ENCODE measurements around the gene SLK. TPM values are rescaled to one million over a fixed set of nuclear protein-coding genes. Genes with fewer than 3 reads are reported as not detected.

The SLK gene
- total and polyA plus RNA-seq, 2 donors (not counting 3 experiments of a cell fraction or from before 2014, with no cell fraction given) = 4.5 to 36.0 TPM

DNA sequence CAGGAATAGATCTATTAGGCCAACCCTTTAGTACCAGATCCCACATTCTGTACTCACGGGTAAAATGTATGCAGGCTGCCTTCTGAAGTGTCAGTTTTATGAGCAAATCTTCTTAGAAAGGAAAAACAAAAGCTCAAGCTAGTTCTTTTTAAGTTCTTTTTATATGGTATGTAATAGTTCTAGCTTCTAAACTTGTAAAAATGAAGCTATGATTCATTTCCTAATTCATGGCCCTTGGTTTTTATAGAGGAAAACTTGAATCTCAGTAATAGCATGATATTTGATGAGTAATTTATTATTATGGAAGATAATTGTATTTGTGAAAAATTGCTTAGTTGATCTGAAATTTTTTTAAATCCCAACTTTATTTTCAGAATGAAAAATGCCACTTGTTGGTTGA lies 54.3 kb downstream of the SLK start:
- H3K4me2 ChIP-seq (ENCODE audit: insufficient read depth, low read length) = peak overlapping the region; percentile 75
- POLR2A ChIA-PET = interaction anchor here (0.6 kb wide), 1 partner anchor 104 kb away, joined by 14 read pairs; no protein-coding TSS in a partner anchor
- H2AFZ ChIP-seq (ENCODE audit: low read depth, low read length) = no peak overlapping the region
- no TSS peak for BruUV-seq (replicated peaks)
- H3K79me2 ChIP-seq (ENCODE audit: control insufficient read depth, insufficient read depth, low read length) = peaks cover 5% of the 10 kb centered on the region
- H4K20me1 ChIP-seq (replicated peaks; ENCODE audit: control insufficient read depth, extremely low read depth, insufficient read depth, low read length) = no peaks in the 10 kb centered on the region
- dilution Hi-C loops (cut with MboI; ENCODE audit: extremely low pct_ligation_motif_present, low sequenced_read_pairs) = no loop called here
- H3K27me3 ChIP-seq (ENCODE audit: control insufficient read depth in 2 of 2, insufficient read depth in 2 of 2, low read length in 2 of 2) = no peaks in the 10 kb centered on the region
- TF ChIP-seq, protein P1, sequence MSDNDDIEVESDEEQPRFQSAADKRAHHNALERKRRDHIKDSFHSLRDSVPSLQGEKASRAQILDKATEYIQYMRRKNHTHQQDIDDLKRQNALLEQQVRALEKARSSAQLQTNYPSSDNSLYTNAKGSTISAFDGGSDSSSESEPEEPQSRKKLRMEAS (IDR thresholded peaks at IDR 0.05; ENCODE audit: insufficient read depth, insufficient read length) = no peak
- TF ChIP-seq FOS (IDR thresholded peaks at IDR 0.05; ENCODE audit: borderline replicate concordance, insufficient read depth, low read length) = peak; percentile 74
- TF ChIP-seq MYC (IDR thresholded peaks at IDR 0.05; ENCODE audit: low read depth, low read length) = no peak
- TF ChIP-seq POLR2AphosphoS5 (IDR thresholded peaks at IDR 0.05; ENCODE audit: insufficient read depth, low read depth, low read length) = no peak
- H3K36me3 ChIP-seq (ENCODE audit: control insufficient read depth in 2 of 2, extremely low read depth in 1 of 2, insufficient read depth in 2 of 2, low read length in 2 of 2) = peaks cover 8 to 9% of the 10 kb centered on the region in 2 experiments
- H3K9ac ChIP-seq (replicated peaks; ENCODE audit: extremely low read depth, insufficient read depth, low read length) = no peak overlapping the region
- CTCF ChIA-PET = interaction anchor here (0.9 to 4.0 kb wide), 11 partner anchors 8 to 136 kb away, joined by 3 to 22 read pairs (median 5); partner anchors contain the start of gene SFR1
- H3K4me1 ChIP-seq (ENCODE audit: control insufficient read depth, extremely low read depth, insufficient read depth, low read length) = peaks cover 41% of the 10 kb centered on the region
- no peak overlapping the region for H3K4me3 ChIP-seq (replicated peaks in 1 of 3; ENCODE audit: insufficient read depth in 1 of 3, low read depth in 1 of 3, low read length in 3 of 3)
- intact Hi-C loops (cut with micrococcal nuclease) = loop anchor here (5.0 kb wide), 2 partner anchors 39 to 104 kb away; partner anchors contain the start of gene STN1
- H3K27ac ChIP-seq (ENCODE audit: insufficient read depth, low read depth, low read length) = peak overlapping the region; percentile 65
- H3K9me3 ChIP-seq (replicated peaks; ENCODE audit: control insufficient read depth, insufficient read depth, low read length) = no peaks in the 10 kb centered on the region
- H3K9me1 ChIP-seq (replicated peaks; ENCODE audit: control insufficient read depth, extremely low read depth, insufficient read depth, low read length) = no peaks in the 10 kb centered on the region
- peak; percentile 28 for FAIRE-seq
- DNase-seq (ENCODE audit: low read depth, low spot score) = peak; percentile 52

DNA sequence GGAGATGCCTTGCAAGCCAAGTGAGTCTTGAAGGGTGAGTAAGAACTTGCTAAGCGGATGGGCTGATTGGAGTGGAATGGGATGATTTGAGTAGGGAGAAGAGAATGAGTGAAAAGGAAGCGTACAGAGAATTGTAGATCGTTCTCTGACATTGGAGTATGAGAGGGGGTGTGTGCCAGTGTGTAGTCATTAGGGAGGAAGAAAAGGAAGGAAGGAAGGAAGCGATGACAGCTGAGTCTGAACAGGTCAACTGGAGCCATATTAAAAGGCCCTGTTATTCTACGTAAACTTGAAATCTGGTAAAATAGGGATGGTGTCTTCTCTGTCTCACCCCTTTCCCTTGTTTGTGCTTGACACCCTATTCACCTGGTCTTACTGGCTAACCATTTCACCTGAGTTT lies 55.1 kb downstream of the SLK start:
- H3K4me1 ChIP-seq (ENCODE audit: control insufficient read depth, extremely low read depth, insufficient read depth, low read length) = peaks cover 41% of the 10 kb centered on the region
- no peak for TF ChIP-seq JUN (IDR thresholded peaks at IDR 0.05; ENCODE audit: borderline replicate concordance, insufficient read depth, insufficient read length, low read depth)
- peak; percentile 46 for TF ChIP-seq POLR2A (IDR thresholded peaks at IDR 0.05; ENCODE audit: low read depth, low read length)
- TF ChIP-seq, protein P2, sequence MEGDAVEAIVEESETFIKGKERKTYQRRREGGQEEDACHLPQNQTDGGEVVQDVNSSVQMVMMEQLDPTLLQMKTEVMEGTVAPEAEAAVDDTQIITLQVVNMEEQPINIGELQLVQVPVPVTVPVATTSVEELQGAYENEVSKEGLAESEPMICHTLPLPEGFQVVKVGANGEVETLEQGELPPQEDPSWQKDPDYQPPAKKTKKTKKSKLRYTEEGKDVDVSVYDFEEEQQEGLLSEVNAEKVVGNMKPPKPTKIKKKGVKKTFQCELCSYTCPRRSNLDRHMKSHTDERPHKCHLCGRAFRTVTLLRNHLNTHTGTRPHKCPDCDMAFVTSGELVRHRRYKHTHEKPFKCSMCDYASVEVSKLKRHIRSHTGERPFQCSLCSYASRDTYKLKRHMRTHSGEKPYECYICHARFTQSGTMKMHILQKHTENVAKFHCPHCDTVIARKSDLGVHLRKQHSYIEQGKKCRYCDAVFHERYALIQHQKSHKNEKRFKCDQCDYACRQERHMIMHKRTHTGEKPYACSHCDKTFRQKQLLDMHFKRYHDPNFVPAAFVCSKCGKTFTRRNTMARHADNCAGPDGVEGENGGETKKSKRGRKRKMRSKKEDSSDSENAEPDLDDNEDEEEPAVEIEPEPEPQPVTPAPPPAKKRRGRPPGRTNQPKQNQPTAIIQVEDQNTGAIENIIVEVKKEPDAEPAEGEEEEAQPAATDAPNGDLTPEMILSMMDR (IDR thresholded peaks at IDR 0.05; ENCODE audit: extremely low read depth in 1 of 2, insufficient read depth in 1 of 2, low read depth in 1 of 2, low read length in 2 of 2) = no peak
- peak; percentile 64 for TF ChIP-seq POLR2AphosphoS5 (IDR thresholded peaks at IDR 0.05; ENCODE audit: insufficient read depth, low read depth, low read length)
- TF ChIP-seq, protein P1 (IDR thresholded peaks at IDR 0.05; ENCODE audit: insufficient read depth, insufficient read length) = no peak
- no peak for TF ChIP-seq GATA2 (IDR thresholded peaks at IDR 0.05; ENCODE audit: insufficient read depth, insufficient read length, low read depth, low read length)
- TF ChIP-seq FOS (IDR thresholded peaks at IDR 0.05; ENCODE audit: borderline replicate concordance, insufficient read depth, low read length) = peak; percentile 61
- TF ChIP-seq MYC (IDR thresholded peaks at IDR 0.05; ENCODE audit: low read depth, low read length) = no peak
- no peak overlapping the region for H2AFZ ChIP-seq (ENCODE audit: low read depth, low read length)
- FAIRE-seq (no peak), DNase-seq (ENCODE audit: low read depth, low spot score) (peak; percentile 46)
- peak overlapping the region; percentile 75 for H3K4me2 ChIP-seq (ENCODE audit: insufficient read depth, low read length)
- dilution Hi-C loops (cut with MboI; ENCODE audit: extremely low pct_ligation_motif_present, low sequenced_read_pairs) (no loop called here), intact Hi-C loops (cut with micrococcal nuclease) (loop anchor here (1.0 to 5.0 kb wide), 5 partner anchors 40 to 127 kb away; partner anchors contain the start of gene STN1)
- no TSS peak for BruUV-seq (replicated peaks)
- peak overlapping the region; percentile 5 for H3K9ac ChIP-seq (replicated peaks; ENCODE audit: extremely low read depth, insufficient read depth, low read length)
- H3K4me3 ChIP-seq (replicated peaks in 1 of 3; ENCODE audit: insufficient read depth in 1 of 3, low read depth in 1 of 3, low read length in 3 of 3) = peak overlapping the region in 1 of 3 experiments; percentile 1
- no peaks in the 10 kb centered on the region for H3K9me3 ChIP-seq (replicated peaks; ENCODE audit: control insufficient read depth, insufficient read depth, low read length)
- ChIA-PET POLR2A (no interaction called here), CTCF (interaction anchor here (1.0 to 4.0 kb wide), 5 partner anchors 9 to 137 kb away, joined by 3 to 22 read pairs (median 5); no protein-coding TSS in a partner anchor)
- peaks cover 4% of the 10 kb centered on the region for H3K79me2 ChIP-seq (ENCODE audit: control insufficient read depth, insufficient read depth, low read length)
- no peaks in the 10 kb centered on the region for H4K20me1 ChIP-seq (replicated peaks; ENCODE audit: control insufficient read depth, extremely low read depth, insufficient read depth, low read length)
- H3K9me1 ChIP-seq (replicated peaks; ENCODE audit: control insufficient read depth, extremely low read depth, insufficient read depth, low read length) = no peaks in the 10 kb centered on the region
- H3K36me3 ChIP-seq (ENCODE audit: control insufficient read depth in 2 of 2, extremely low read depth in 1 of 2, insufficient read depth in 2 of 2, low read length in 2 of 2) = peaks cover 8 to 9% of the 10 kb centered on the region in 2 experiments
- peak overlapping the region; percentile 65 for H3K27ac ChIP-seq (ENCODE audit: insufficient read depth, low read depth, low read length)
- no peaks in the 10 kb centered on the region for H3K27me3 ChIP-seq (ENCODE audit: control insufficient read depth in 2 of 2, insufficient read depth in 2 of 2, low read length in 2 of 2)

Data from endothelial cell of umbilical vein (primary cell).